ENCODE measurements around the gene ZNF189.

Gene ZNF189

DNA sequence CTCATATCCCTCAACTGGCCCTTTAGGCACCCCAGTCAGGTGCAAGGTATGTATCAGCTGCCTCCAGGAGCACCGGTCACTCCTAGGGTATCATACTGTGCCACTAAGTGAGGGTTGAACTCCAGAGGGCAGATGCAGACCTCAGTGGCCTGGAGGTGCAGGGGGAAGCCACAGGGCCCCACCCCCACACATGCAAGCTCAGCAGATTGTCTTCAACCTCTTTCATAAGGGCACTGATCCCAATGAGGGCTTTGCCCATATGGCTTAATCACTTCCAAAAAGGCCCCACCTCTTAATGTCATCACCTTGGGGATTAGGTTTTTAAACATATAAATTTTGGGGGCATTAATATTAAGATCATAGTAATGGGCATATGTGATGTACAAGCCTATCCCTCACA, 42.0 kb upstream of the ZNF189 start:
- H3K27ac ChIP-seq: no peak overlapping the region
- no peak for TF ChIP-seq ZFX (IDR thresholded peaks at IDR 0.05; ENCODE audit: borderline replicate concordance)
- TF ChIP-seq, protein P1, sequence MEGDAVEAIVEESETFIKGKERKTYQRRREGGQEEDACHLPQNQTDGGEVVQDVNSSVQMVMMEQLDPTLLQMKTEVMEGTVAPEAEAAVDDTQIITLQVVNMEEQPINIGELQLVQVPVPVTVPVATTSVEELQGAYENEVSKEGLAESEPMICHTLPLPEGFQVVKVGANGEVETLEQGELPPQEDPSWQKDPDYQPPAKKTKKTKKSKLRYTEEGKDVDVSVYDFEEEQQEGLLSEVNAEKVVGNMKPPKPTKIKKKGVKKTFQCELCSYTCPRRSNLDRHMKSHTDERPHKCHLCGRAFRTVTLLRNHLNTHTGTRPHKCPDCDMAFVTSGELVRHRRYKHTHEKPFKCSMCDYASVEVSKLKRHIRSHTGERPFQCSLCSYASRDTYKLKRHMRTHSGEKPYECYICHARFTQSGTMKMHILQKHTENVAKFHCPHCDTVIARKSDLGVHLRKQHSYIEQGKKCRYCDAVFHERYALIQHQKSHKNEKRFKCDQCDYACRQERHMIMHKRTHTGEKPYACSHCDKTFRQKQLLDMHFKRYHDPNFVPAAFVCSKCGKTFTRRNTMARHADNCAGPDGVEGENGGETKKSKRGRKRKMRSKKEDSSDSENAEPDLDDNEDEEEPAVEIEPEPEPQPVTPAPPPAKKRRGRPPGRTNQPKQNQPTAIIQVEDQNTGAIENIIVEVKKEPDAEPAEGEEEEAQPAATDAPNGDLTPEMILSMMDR (IDR thresholded peaks at IDR 0.05): no peak

GRCh38 chr9:101359679-101360078, 39.0 kb upstream of the ZNF189 start:
- H3K27ac ChIP-seq: no peak overlapping the region
- no peak for TF ChIP-seq ZFX (IDR thresholded peaks at IDR 0.05; ENCODE audit: borderline replicate concordance)
- TF ChIP-seq, protein P1 (IDR thresholded peaks at IDR 0.05): no peak

GRCh38 chr9:101360647-101361046, 38.0 kb upstream of the ZNF189 start:
- TF ChIP-seq, protein P1 (IDR thresholded peaks at IDR 0.05): no peak
- TF ChIP-seq ZFX (IDR thresholded peaks at IDR 0.05; ENCODE audit: borderline replicate concordance): no peak
- no peak overlapping the region for H3K27ac ChIP-seq

- no peak overlapping the region for H3K27ac ChIP-seq
- TF ChIP-seq, protein P1 (IDR thresholded peaks at IDR 0.05): no peak
- no peak for TF ChIP-seq ZFX (IDR thresholded peaks at IDR 0.05; ENCODE audit: borderline replicate concordance)
These were observed 36.2 kb upstream of the ZNF189 start for GRCh38 chr9:101362450-101362849.

GRCh38 chr9:101365181-101365580, 33.5 kb upstream of the ZNF189 start:
- TF ChIP-seq, protein P1 (IDR thresholded peaks at IDR 0.05): no peak
- TF ChIP-seq ZFX (IDR thresholded peaks at IDR 0.05; ENCODE audit: borderline replicate concordance): no peak

GRCh38 chr9:101366038-101366756, 32.5 kb upstream of the ZNF189 start:
- TF ChIP-seq ZFX (IDR thresholded peaks at IDR 0.05; ENCODE audit: borderline replicate concordance): no peak
- H3K27ac ChIP-seq: peak overlapping the region; percentile 40

More at GRCh38 chr9:101365181-101365580, 33.5 kb upstream of the ZNF189 start:
- no peak overlapping the region for H3K27ac ChIP-seq

GRCh38 chr9:101367323-101367722, 31.3 kb upstream of the ZNF189 start:
- no peak overlapping the region for H3K27ac ChIP-seq
- TF ChIP-seq, protein P1 (IDR thresholded peaks at IDR 0.05): no peak
- no peak for TF ChIP-seq ZFX (IDR thresholded peaks at IDR 0.05; ENCODE audit: borderline replicate concordance)

All from 22Rv1 (cell line).